NT2/D1 (cell line): ENCODE data around the gene ANKRD22.

Experiments
- SUZ12 ChIP-seq: IDR thresholded peaks from 2 replicates; pipeline ENCODE4 v1.6.1; 2011; ENCODE audit not compliant: insufficient read length, insufficient read depth; ENCODE audit errors: extremely low read depth
- YY1 ChIP-seq: IDR thresholded peaks from 2 replicates; pipeline ENCODE4 v1.6.1; 2011; ENCODE audit not compliant: insufficient read length, insufficient read depth
- ZNF274 ChIP-seq: IDR thresholded peaks from 2 replicates; pipeline ENCODE4 v1.6.1; 2011; ENCODE audit warnings: mild to moderate bottlenecking, low read depth, low read length

- TF ChIP-seq SUZ12 (no peak), YY1 (no peak), ZNF274 (no peak)
Observed at GRCh38 chr10:88802523-88803285, 48.9 kb downstream of the ANKRD22 start, which contains the start of gene LIPM.
